GM23248 (cell line): Measurements from ENCODE around the gene PDE1A.

Source experiments
- EZH2 ChIP-seq: fragments of 200-600 bp; sonication (generic); IDR thresholded peaks from 2 replicates; pipeline ENCODE4 v1.6.1; 2018; ENCODE audit warnings: antibody characterized with exemption, mild to moderate bottlenecking; ENCODE audit not compliant: insufficient read depth, poor library complexity, severe bottlenecking
- EZH2phosphoT487 ChIP-seq: fragments of 200-600 bp; sonication (generic); IDR thresholded peaks from 2 replicates; pipeline ENCODE4 v1.6.1; 2018; ENCODE audit warnings: antibody characterized with exemption, moderate library complexity, mild to moderate bottlenecking, low read depth; ENCODE audit not compliant: insufficient read depth

GRCh38 chr2:182432051-182432450 is 5.2 kb upstream of the PDE1A start:
- TF ChIP-seq EZH2phosphoT487 (no peak), EZH2 (no peak)
